K562 (cell line): ENCODE measurements around the gene OXSM.

Experiments used
- CTCF ChIP-seq, 3 experiments: IDR thresholded peaks in 2 of 3; conservative IDR thresholded peaks in 1 of 3; 2 replicates each; pipeline ENCODE4 v1.5.1; 2011 to 2012; ENCODE audit warnings: low read length in 3 of 3, mild to moderate bottlenecking in 3 of 3, control low read depth in 2 of 3, improper control_type of control experiment in 1 of 3, inconsistent platforms in 1 of 3, low read depth in 1 of 3, mixed read lengths in 1 of 3, moderate library complexity in 1 of 3; ENCODE audit not compliant: insufficient read depth in 2 of 3
- ILF3 ChIP-seq: fragments of 450-650 bp; IDR thresholded peaks from 2 replicates; pipeline ENCODE4 v1.6.1; 2018; ENCODE audit warnings: antibody characterized with exemption, mild to moderate bottlenecking, moderate library complexity, borderline replicate concordance
- MYC ChIP-seq, 2 experiments: fragments of 250-450 bp in 1 of 2; sonication (Bioruptor Pico) in 1 of 2; IDR thresholded peaks; 2 replicates each; pipeline versions ENCODE4 v1.5.1 to v1.6.1; 2012 to 2021; ENCODE audit warnings: low read depth in 2 of 2, borderline replicate concordance in 1 of 2, improper control_type of control experiment in 1 of 2, low read length in 1 of 2, mild to moderate bottlenecking in 1 of 2, moderate library complexity in 1 of 2
- NFE2 ChIP-seq: IDR thresholded peaks from 2 replicates; pipeline ENCODE4 v1.6.1; 2014; ENCODE audit warnings: antibody characterized with exemption, low read depth
- NR3C1 ChIP-seq: sonication (generic); formaldehyde crosslinking; IDR thresholded peaks from 2 replicates; pipeline ENCODE4 v1.8.1; 2022; ENCODE audit warnings: missing genetic modification reagents
- POLR2A ChIP-seq: fragments of 450-650 bp; conservative IDR thresholded peaks from 2 replicates; pipeline ENCODE4 v1.6.1; 2016
- PTTG1 ChIP-seq: fragments of 450-650 bp; IDR thresholded peaks from 2 replicates; pipeline ENCODE4 v1.6.1; 2016; ENCODE audit warnings: low read depth, mild to moderate bottlenecking, missing genetic modification characterization, missing compliant biosample characterization
- SIRT6 ChIP-seq: IDR thresholded peaks from one replicate; pipeline ENCODE4 v1.6.1; 2012; ENCODE audit warnings: low read depth, mild to moderate bottlenecking, control low read depth, inconsistent platforms, low read length, moderate library complexity
- TF ChIP-seq, protein P1 (sequence below): sonication (generic); formaldehyde crosslinking; IDR thresholded peaks from 2 replicates; pipeline ENCODE4 v1.9.0; 2022; ENCODE audit warnings: mild to moderate bottlenecking, missing genetic modification reagents
- TF ChIP-seq, protein P2 (sequence below): IDR thresholded peaks from 2 replicates; pipeline ENCODE4 v1.6.1; 2016; ENCODE audit warnings: missing genetic modification characterization, missing compliant biosample characterization

- no peak for TF ChIP-seq CTCF (IDR thresholded peaks at IDR 0.05 in 2 of 3, conservative IDR thresholded peaks at IDR 0.05 in 1 of 3; ENCODE audit: insufficient read depth in 2 of 3, low read depth in 1 of 3, low read length in 3 of 3)
- no peak for TF ChIP-seq MYC (IDR thresholded peaks at IDR 0.05; ENCODE audit: low read depth, low read length)
- no peak for TF ChIP-seq MYC (CRISPR knock-in tag; IDR thresholded peaks at IDR 0.05; ENCODE audit: borderline replicate concordance, low read depth)
- TF ChIP-seq NR3C1 (CRISPR knock-in tag), result no peak
- TF ChIP-seq POLR2A, result no peak
- TF ChIP-seq ILF3, result no peak
- TF ChIP-seq, protein P1, sequence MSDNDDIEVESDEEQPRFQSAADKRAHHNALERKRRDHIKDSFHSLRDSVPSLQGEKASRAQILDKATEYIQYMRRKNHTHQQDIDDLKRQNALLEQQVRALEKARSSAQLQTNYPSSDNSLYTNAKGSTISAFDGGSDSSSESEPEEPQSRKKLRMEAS (CRISPR knock-in tag), result no peak
- no peak for TF ChIP-seq NFE2
- TF ChIP-seq, protein P2, sequence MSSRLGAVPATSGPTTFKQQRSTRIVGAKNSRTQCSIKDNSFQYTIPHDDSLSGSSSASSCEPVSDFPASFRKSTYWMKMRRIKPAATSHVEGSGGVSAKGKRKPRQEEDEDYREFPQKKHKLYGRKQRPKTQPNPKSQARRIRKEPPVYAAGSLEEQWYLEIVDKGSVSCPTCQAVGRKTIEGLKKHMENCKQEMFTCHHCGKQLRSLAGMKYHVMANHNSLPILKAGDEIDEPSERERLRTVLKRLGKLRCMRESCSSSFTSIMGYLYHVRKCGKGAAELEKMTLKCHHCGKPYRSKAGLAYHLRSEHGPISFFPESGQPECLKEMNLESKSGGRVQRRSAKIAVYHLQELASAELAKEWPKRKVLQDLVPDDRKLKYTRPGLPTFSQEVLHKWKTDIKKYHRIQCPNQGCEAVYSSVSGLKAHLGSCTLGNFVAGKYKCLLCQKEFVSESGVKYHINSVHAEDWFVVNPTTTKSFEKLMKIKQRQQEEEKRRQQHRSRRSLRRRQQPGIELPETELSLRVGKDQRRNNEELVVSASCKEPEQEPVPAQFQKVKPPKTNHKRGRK (tag), result no peak
- TF ChIP-seq PTTG1 (tag), result no peak
- TF ChIP-seq SIRT6, result no peak
These were observed 7.9 kb upstream of the OXSM start for GRCh38 chr3:25781758-25782594.
